HEK293T (cell line): ENCODE results near the gene PDZD2.

Experiments used
- FOXK2 ChIP-seq: fragments of 450-650 bp; IDR thresholded peaks from 2 replicates; pipeline ENCODE4 v1.6.1; 2016; ENCODE audit warnings: mild to moderate bottlenecking
- HDGF ChIP-seq: fragments of 450-650 bp; IDR thresholded peaks from 2 replicates; pipeline ENCODE4 v1.6.1; 2017; ENCODE audit warnings: antibody characterized with exemption, borderline replicate concordance
- L3MBTL2 ChIP-seq: fragments of 450-650 bp; conservative IDR thresholded peaks from 2 replicates; pipeline ENCODE4 v1.6.1; 2016; ENCODE audit warnings: mild to moderate bottlenecking
- NFRKB ChIP-seq: fragments of 450-650 bp; IDR thresholded peaks from 2 replicates; pipeline ENCODE4 v1.6.1; 2016; ENCODE audit warnings: mild to moderate bottlenecking, moderate library complexity
- SUZ12 ChIP-seq: fragments of 450-650 bp; IDR thresholded peaks from 2 replicates; pipeline ENCODE4 v1.6.1; 2016; ENCODE audit warnings: mild to moderate bottlenecking
- TARDBP ChIP-seq: fragments of 450-650 bp; IDR thresholded peaks from 2 replicates; pipeline ENCODE4 v1.6.1; 2016

DNA sequence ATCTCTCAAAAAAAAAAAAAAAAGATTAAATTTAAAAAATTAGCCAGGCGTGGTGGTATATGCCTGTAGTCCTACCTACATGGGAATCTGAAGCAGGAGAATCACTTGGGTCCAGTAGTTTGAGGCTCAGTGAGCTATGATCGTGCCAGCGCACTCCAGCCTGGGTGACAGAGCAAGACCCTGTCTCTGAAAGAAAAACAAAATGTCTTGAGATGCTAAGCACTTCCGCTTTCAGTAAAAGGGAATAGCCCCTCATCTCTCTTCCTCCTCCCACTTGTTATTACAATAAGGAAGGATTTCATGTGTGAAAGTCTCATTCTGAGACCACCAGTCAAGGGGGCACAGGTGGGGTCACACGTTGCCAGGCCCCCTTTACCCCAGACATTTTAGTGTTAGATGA, 455.8 kb downstream of the PDZD2 start:
- TF ChIP-seq L3MBTL2 (no peak), SUZ12 (no peak), HDGF (no peak), NFRKB (no peak), TARDBP (no peak), FOXK2 (no peak)
